HG02571 (cell line): Measurements from ENCODE around the gene TMEM63B.
"Not testable (repeated sequence)": the region's sequence is repeated elsewhere in the genome, so short reads cannot be mapped to it uniquely, and the experiment has no call there.

Experiments used
- ATAC-seq: cut with Tn5 transposase; IDR thresholded peaks from one replicate; pipeline ENCODE4 v1.9.1; 2021; ENCODE audit warnings: mild to moderate bottlenecking, moderate library complexity; ENCODE audit not compliant: unreplicated experiment

The TMEM63B gene

GRCh38 chr6:44142835-44143234 lies 15.5 kb downstream of the TMEM63B start:
- ATAC-seq, result no peak

- no peak for ATAC-seq
Measured at GRCh38 chr6:44143731-44144130, 16.4 kb downstream of the TMEM63B start.

DNA sequence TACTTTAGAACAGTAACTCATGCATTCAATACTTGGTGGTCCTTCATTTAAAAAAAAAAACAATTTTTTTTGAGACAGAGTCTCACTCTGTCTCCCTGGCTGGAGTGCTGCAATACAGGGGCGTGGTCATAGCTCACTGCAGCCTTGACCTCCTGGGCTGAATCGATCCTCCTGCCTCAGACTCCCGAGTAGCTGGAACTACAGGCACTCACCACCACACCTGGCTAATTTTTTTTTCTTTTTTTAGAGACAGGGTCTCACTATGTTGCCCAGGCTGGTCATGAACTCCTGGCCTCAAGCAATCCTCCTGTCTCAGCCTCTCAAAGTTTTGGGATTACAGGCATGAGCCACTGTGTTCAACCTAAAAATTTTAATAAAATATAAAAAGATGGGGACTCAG lies 17.2 kb downstream of the TMEM63B start:
- not testable (repeated sequence) for ATAC-seq

GRCh38 chr6:44145839-44146238 lies 18.5 kb downstream of the TMEM63B start:
- ATAC-seq, result no peak

GRCh38 chr6:44146685-44147084 lies 19.3 kb downstream of the TMEM63B start:
- no peak for ATAC-seq

DNA sequence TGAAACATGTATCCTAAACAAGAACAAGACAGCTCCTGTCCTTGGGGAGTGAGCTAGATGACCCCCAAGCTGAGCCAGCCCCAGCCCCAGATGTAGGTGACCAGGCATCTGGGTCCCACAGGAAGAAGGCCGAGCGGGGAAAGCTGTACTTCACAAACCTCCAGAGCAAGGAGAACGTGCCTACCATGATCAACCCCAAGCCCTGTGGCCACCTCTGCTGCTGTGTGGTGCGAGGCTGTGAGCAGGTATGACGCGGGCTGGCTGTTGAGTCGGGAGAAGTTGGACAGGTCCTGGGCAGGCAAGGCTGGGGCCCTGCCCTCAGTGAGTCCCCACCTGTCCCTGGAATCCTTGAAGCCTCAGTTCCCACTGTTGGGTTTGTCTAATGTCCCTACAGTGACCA lies 19.9 kb downstream of the TMEM63B start:
- no peak for ATAC-seq

DNA sequence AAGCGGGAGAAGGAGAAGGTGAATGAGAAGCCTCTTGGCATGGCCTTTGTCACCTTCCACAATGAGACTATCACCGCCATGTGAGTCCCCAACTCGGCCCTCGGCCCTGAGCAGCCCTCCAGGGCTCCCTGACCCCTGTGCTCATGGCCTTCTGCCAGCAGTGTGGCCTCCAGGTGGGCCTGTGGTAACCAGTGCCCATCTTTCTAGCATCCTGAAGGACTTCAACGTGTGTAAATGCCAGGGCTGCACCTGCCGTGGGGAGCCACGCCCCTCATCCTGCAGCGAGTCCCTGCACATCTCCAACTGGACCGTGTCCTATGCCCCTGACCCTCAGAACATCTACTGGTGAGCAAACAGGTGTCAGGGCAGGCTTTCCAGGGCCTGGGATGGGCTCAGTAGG lies 21.0 kb downstream of the TMEM63B start:
- no peak for ATAC-seq

DNA sequence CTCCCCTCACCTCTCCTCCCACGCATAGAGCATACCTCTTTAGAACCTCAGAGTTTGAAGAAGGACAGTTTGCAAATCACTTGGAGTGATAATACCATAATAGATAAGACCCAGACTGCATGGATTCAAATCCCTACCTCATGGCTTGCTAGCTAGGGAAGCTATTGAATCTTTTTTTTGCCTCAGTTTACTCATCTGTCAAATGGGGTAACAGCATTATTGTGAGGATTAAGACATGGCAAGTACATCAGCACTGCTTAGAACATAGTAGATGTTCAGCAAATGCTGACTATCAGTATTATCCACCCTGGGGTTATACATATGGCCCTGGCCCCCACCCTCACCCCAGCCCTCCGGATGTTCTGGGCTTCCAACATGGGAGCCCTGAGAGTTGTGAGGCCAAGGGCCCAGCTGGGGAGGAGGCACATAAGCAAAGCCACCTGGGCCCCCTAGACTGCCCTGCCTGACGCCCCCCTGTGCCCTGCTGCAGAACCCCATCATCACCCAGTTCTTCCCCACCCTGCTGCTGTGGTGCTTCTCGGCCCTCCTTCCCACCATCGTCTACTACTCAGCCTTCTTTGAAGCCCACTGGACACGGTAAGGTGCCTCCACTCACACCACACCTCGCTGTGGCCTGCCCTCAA lies 22.1 kb downstream of the TMEM63B start:
- no peak for ATAC-seq

DNA sequence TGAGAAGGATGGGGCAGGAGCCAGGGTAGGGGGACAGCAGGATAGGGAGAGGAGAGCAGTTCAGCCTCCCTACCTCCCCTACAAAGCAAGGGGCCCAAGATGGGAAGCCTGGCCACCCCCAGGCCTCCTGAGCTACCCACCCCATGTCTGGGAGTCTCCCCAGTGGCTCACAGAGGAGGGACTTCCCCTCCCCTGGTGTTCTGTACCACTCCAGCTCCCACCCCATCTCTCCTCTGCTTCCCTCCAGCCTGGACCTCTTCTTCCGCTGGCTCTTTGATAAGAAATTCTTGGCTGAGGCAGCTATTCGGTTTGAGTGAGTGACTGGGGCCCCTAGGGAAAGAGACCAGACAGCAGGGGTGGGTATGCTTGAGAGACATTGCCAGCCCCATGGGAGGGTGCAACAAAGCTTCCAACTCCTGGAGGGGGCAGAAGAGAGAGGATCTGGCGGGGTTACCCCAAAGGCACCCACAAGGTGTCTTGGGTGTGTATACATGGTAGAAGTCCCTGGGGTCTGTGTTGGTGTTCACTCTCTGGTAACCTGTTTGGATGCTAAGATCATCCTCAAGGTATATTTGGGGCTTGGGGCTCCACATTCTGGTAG lies 23.1 kb downstream of the TMEM63B start:
- ATAC-seq, result no peak

- no peak for ATAC-seq
Measured at GRCh38 chr6:44151348-44152108, 24.2 kb downstream of the TMEM63B start.

DNA sequence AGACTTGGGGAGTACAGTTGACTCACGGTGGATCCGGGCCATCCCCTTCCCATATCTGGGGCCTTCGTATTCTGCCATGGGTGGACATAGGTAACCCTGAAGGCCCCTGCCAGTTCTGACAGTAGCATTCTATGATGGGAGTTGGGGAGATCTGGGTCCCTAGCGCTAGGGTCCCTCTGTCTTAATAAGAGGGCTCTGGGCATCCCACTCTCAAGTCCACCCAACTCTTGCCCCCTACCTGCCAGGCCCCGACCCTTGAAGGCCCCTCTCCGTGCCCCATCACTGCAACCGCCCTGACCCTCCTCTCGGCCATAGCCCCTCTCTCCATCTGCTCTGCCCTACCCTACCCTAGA lies 24.7 kb downstream of the TMEM63B start:
- no peak for ATAC-seq

- no peak for ATAC-seq
Measured at GRCh38 chr6:44152533-44152932, 25.2 kb downstream of the TMEM63B start.

DNA sequence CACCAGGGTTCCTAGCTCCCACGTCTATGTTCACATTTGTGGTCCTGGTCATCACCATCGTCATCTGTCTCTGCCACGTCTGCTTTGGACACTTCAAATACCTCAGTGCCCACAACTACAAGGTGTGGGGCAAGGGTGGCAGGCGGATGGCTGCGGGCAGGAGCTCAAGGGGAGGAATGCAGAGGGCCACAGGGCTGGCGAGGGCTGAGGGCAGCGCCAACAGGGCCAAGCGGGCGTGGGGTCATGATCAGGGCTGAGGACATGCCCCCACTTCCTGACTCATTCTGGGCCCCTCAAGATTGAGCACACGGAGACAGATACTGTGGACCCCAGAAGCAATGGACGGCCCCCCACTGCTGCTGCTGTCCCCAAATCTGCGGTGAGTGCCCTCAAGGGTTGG lies 26.7 kb downstream of the TMEM63B start:
- no peak for ATAC-seq

- ATAC-seq, result no peak
Measured at GRCh38 chr6:44156494-44157151, 29.3 kb downstream of the TMEM63B start.

DNA sequence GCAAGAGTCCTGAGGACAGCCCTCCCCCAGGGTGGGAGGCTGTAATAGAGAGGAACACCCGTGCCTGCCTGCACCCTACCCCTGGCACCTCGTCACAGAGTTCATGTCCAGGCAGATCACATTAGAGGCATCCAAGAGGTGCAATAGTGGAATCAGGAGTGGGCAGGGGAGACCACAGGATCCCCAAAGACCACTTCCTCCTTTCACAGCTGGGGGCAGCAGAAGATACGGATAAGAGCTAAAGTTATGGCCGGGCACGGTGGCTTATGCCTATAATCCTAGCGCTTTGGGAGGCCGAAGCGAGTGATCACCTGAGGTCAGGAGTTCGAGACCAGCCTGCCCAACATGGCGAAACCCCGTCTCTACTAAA lies 29.8 kb downstream of the TMEM63B start:
- ATAC-seq, result no peak

- ATAC-seq, result no peak
Measured at GRCh38 chr6:44158770-44159228, 31.4 kb downstream of the TMEM63B start, which contains the start of gene CAPN11. Gene CAPN11, plus strand, starts transcription at chr6:44158820. Its CDS starts 29 bp downstream, at chr6:44158849.

- ATAC-seq, result no peak
Measured at GRCh38 chr6:44161997-44162338, 34.6 kb downstream of the TMEM63B start.

GRCh38 chr6:44162876-44163625 lies 35.7 kb downstream of the TMEM63B start:
- no peak for ATAC-seq

DNA sequence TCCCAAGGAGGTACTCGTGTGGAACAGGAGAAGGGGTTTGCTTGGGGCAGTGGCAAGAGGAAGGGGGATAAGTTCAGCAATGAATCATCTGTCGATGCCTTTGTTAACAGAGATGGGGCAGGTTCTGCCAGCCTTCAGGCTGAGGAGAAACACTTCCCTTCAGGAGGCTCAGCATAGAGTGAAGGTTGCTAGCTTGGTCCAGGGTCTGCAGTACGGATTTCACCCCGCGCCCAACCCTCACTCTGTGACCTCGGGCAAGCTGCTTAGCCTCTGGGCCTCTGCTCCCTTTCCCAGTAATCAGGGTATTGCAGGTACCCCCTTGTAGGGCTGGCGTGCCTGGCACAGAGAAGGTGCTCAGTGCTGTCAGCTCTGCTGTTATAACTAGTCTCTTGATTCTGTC lies 38.8 kb downstream of the TMEM63B start:
- no peak for ATAC-seq

DNA sequence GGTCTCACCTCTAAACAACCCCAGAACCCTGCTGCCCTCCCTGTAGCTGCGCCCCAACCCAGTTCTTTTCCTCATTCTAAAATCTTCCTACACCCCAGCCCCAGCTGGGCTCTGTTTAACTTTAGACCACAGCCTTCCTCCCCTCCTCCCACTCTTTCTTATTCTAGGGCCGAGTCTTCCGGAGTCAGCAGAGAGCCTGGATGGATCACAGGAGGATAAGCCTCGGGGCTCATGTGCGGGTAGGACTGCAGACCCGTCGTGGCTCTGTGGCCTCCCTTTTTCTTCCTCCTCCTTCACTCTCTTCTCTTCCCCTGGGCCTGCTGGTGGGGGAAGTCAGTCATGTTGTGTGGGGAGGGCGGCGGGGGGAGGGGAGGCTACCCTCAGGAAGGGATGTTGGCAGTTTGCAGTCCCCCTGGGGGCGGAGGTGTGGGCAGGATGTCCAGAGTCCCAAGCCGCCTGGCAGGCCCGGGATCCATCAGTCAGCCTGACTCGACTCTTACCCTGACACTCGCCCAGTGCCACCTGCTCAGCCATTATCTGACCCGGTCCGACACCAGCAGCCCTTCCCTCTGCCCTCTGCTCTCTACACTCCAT lies 39.3 kb downstream of the TMEM63B start:
- no peak for ATAC-seq

DNA sequence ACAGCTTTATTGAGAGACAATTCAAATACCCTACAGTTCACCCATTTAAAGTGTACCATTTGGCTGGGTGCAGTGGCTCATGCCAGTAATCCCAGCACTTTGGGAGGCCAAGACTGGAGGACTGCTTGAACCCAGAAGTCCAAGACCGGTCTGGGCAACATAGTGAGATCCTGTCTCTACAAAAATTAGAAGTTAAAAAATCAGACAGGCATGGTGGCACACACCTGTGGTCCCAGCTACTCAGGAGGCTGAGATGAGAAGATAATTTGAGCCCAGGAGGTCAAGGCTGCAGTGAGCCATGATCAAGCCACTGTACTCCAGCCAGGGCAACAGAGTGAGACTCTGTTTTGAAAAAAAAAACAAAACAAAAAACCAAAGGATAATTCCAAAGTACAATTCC lies 40.2 kb downstream of the TMEM63B start:
- no peak for ATAC-seq
